ENCODE data around the gene NUDT17.

The NUDT17 gene

GRCh38 chr1:145847827-145848226, 2.4 kb downstream of the NUDT17 start:
- no peaks in the 10 kb centered on the region for H3K9me3 ChIP-seq (ENCODE audit: control insufficient read depth in 2 of 2, low read length in 2 of 2)
- peaks cover 28 to 38% of the 10 kb centered on the region in 2 donors for H3K36me3 ChIP-seq (ENCODE audit: control insufficient read depth in 2 of 2, insufficient read depth in 2 of 2, low read length in 2 of 2)
- peaks cover 12% of the 10 kb centered on the region for H3K4me1 ChIP-seq (ENCODE audit: control insufficient read depth, insufficient read depth, low read length)
- H3K4me3 ChIP-seq (ENCODE audit: low read length in 2 of 2) = no peak overlapping the region
- no peak overlapping the region for H3K27ac ChIP-seq (ENCODE audit: low read length)
- H3K9ac ChIP-seq (ENCODE audit: low read length in 2 of 2) = no peak overlapping the region
- no peaks in the 10 kb centered on the region for H3K27me3 ChIP-seq (ENCODE audit: control insufficient read depth in 1 of 2, insufficient read depth in 2 of 2, low read length in 2 of 2)

GRCh38 chr1:145849356-145850160, 4.1 kb downstream of the NUDT17 start:
- H3K4me1 ChIP-seq (ENCODE audit: control insufficient read depth, insufficient read depth, low read length) = peaks cover 12% of the 10 kb centered on the region
- no peaks in the 10 kb centered on the region for H3K27me3 ChIP-seq (ENCODE audit: control insufficient read depth in 1 of 2, insufficient read depth in 2 of 2, low read length in 2 of 2)
- H3K36me3 ChIP-seq (ENCODE audit: control insufficient read depth in 2 of 2, insufficient read depth in 2 of 2, low read length in 2 of 2) = peaks cover 39 to 48% of the 10 kb centered on the region in 2 donors
- H3K27ac ChIP-seq (ENCODE audit: low read length) = peak overlapping the region; percentile 31
- no peak overlapping the region for H3K4me3 ChIP-seq (ENCODE audit: low read length in 2 of 2)
- peak overlapping the region in 1 of 2 donors; percentile 21 for H3K9ac ChIP-seq (ENCODE audit: low read length in 2 of 2)
- no peaks in the 10 kb centered on the region for H3K9me3 ChIP-seq (ENCODE audit: control insufficient read depth in 2 of 2, low read length in 2 of 2)

- H3K9me3 ChIP-seq (ENCODE audit: control insufficient read depth in 2 of 2, low read length in 2 of 2) = no peaks in the 10 kb centered on the region
- peaks cover 43 to 47% of the 10 kb centered on the region in 2 donors for H3K36me3 ChIP-seq (ENCODE audit: control insufficient read depth in 2 of 2, insufficient read depth in 2 of 2, low read length in 2 of 2)
- H3K4me1 ChIP-seq (ENCODE audit: control insufficient read depth, insufficient read depth, low read length) = peaks cover 20% of the 10 kb centered on the region
Measured at GRCh38 chr1:145855426-145855948, 10.1 kb downstream of the NUDT17 start.

GRCh38 chr1:145857170-145857569, 11.7 kb downstream of the NUDT17 start:
- Histone ChIP-seq H3K9me3 (ENCODE audit: control insufficient read depth in 2 of 2, low read length in 2 of 2) (no peaks in the 10 kb centered on the region), H3K4me1 (ENCODE audit: control insufficient read depth, insufficient read depth, low read length) (peaks cover 20% of the 10 kb centered on the region), H3K27me3 (ENCODE audit: control insufficient read depth in 1 of 2, insufficient read depth in 2 of 2, low read length in 2 of 2) (no peaks in the 10 kb centered on the region), H3K27ac (ENCODE audit: low read length) (no peak overlapping the region), H3K9ac (ENCODE audit: low read length in 2 of 2) (peak overlapping the region in 1 of 2 donors; percentile 74), H3K36me3 (ENCODE audit: control insufficient read depth in 2 of 2, insufficient read depth in 2 of 2, low read length in 2 of 2) (peaks cover 33 to 39% of the 10 kb centered on the region in 2 donors), H3K4me3 (ENCODE audit: low read length in 2 of 2) (peak overlapping the region in 1 of 2 donors; percentile 95)

More at GRCh38 chr1:145855426-145855948, 10.1 kb downstream of the NUDT17 start:
- H3K27me3 ChIP-seq (ENCODE audit: control insufficient read depth in 1 of 2, insufficient read depth in 2 of 2, low read length in 2 of 2) = no peaks in the 10 kb centered on the region
- H3K4me3 ChIP-seq (ENCODE audit: low read length in 2 of 2) = no peak overlapping the region
- H3K27ac ChIP-seq (ENCODE audit: low read length) = no peak overlapping the region
- no peak overlapping the region for H3K9ac ChIP-seq (ENCODE audit: low read length in 2 of 2)

- Histone ChIP-seq H3K27ac (ENCODE audit: low read length) (peak overlapping the region; percentile 82), H3K9ac (ENCODE audit: low read length in 2 of 2) (peak overlapping the region; percentile 64 to 74), H3K4me1 (ENCODE audit: control insufficient read depth, insufficient read depth, low read length) (peaks cover 20% of the 10 kb centered on the region), H3K4me3 (ENCODE audit: low read length in 2 of 2) (peak overlapping the region; percentile 89 to 95), H3K27me3 (ENCODE audit: control insufficient read depth in 1 of 2, insufficient read depth in 2 of 2, low read length in 2 of 2) (no peaks in the 10 kb centered on the region), H3K36me3 (ENCODE audit: control insufficient read depth in 2 of 2, insufficient read depth in 2 of 2, low read length in 2 of 2) (peaks cover 30 to 32% of the 10 kb centered on the region in 2 donors), H3K9me3 (ENCODE audit: control insufficient read depth in 2 of 2, low read length in 2 of 2) (no peaks in the 10 kb centered on the region)
Measured at GRCh38 chr1:145858238-145858900, 12.9 kb downstream of the NUDT17 start.

GRCh38 chr1:145858901-145859490, 13.6 kb downstream of the NUDT17 start, which contains the start of gene PIAS3:
PIAS3 (minus strand) TSS chr1:145859081; CDS start chr1:145858990, 91 bp downstream.
- H3K9ac ChIP-seq (ENCODE audit: low read length in 2 of 2) = peak within 1 kb of the TSS; percentile 74 to 87
- no peaks in the 10 kb centered on the region for H3K9me3 ChIP-seq (ENCODE audit: control insufficient read depth in 2 of 2, low read length in 2 of 2)
- H3K27ac ChIP-seq (ENCODE audit: low read length) = peak within 1 kb of the TSS; percentile 82
- H3K4me3 ChIP-seq (ENCODE audit: low read length in 2 of 2) = peak within 1 kb of the TSS; percentile 89 to 95
- no peaks in the 10 kb centered on the region for H3K27me3 ChIP-seq (ENCODE audit: control insufficient read depth in 1 of 2, insufficient read depth in 2 of 2, low read length in 2 of 2)
- H3K4me1 ChIP-seq (ENCODE audit: control insufficient read depth, insufficient read depth, low read length) = peaks cover 20% of the 10 kb centered on the region
- peaks cover 24 to 26% of the 10 kb centered on the region in 2 donors for H3K36me3 ChIP-seq (ENCODE audit: control insufficient read depth in 2 of 2, insufficient read depth in 2 of 2, low read length in 2 of 2)

- H3K4me1 ChIP-seq (ENCODE audit: control insufficient read depth, insufficient read depth, low read length) = peaks cover 20% of the 10 kb centered on the region
- peak overlapping the region; percentile 82 for H3K27ac ChIP-seq (ENCODE audit: low read length)
- H3K27me3 ChIP-seq (ENCODE audit: control insufficient read depth in 1 of 2, insufficient read depth in 2 of 2, low read length in 2 of 2) = no peaks in the 10 kb centered on the region
- H3K9me3 ChIP-seq (ENCODE audit: control insufficient read depth in 2 of 2, low read length in 2 of 2) = no peaks in the 10 kb centered on the region
- peak overlapping the region; percentile 89 to 95 for H3K4me3 ChIP-seq (ENCODE audit: low read length in 2 of 2)
- H3K9ac ChIP-seq (ENCODE audit: low read length in 2 of 2) = peak overlapping the region; percentile 74 to 87
- H3K36me3 ChIP-seq (ENCODE audit: control insufficient read depth in 2 of 2, insufficient read depth in 2 of 2, low read length in 2 of 2) = peaks cover 18 to 20% of the 10 kb centered on the region in 2 donors
Measured at GRCh38 chr1:145859491-145860023, 14.1 kb downstream of the NUDT17 start.

GRCh38 chr1:145863282-145864018, 18.0 kb downstream of the NUDT17 start:
- H3K36me3 ChIP-seq (ENCODE audit: control insufficient read depth in 2 of 2, insufficient read depth in 2 of 2, low read length in 2 of 2) = peaks cover 9 to 17% of the 10 kb centered on the region in 2 donors
- no peak overlapping the region for H3K9ac ChIP-seq (ENCODE audit: low read length in 2 of 2)
- no peak overlapping the region for H3K27ac ChIP-seq (ENCODE audit: low read length)
- H3K9me3 ChIP-seq (ENCODE audit: control insufficient read depth in 2 of 2, low read length in 2 of 2) = no peaks in the 10 kb centered on the region
- no peaks in the 10 kb centered on the region for H3K27me3 ChIP-seq (ENCODE audit: control insufficient read depth in 1 of 2, insufficient read depth in 2 of 2, low read length in 2 of 2)
- H3K4me1 ChIP-seq (ENCODE audit: control insufficient read depth, insufficient read depth, low read length) = peaks cover 7% of the 10 kb centered on the region
- H3K4me3 ChIP-seq (ENCODE audit: low read length in 2 of 2) = no peak overlapping the region

- H3K9ac ChIP-seq (ENCODE audit: low read length in 2 of 2) = no peak overlapping the region
- H3K27ac ChIP-seq (ENCODE audit: low read length) = no peak overlapping the region
- no peaks in the 10 kb centered on the region for H3K9me3 ChIP-seq (ENCODE audit: control insufficient read depth in 2 of 2, low read length in 2 of 2)
- no peaks in the 10 kb centered on the region for H3K27me3 ChIP-seq (ENCODE audit: control insufficient read depth in 1 of 2, insufficient read depth in 2 of 2, low read length in 2 of 2)
- H3K4me1 ChIP-seq (ENCODE audit: control insufficient read depth, insufficient read depth, low read length) = peaks cover 22% of the 10 kb centered on the region
- no peak overlapping the region for H3K4me3 ChIP-seq (ENCODE audit: low read length in 2 of 2)
- H3K36me3 ChIP-seq (ENCODE audit: control insufficient read depth in 2 of 2, insufficient read depth in 2 of 2, low read length in 2 of 2) = peaks cover 9 to 17% of the 10 kb centered on the region in 2 donors
Measured at GRCh38 chr1:145868232-145868631, 22.8 kb downstream of the NUDT17 start.

Data from stomach smooth muscle (tissue), 2 donors.